Epithelial cell of umbilical artery (primary cell): ENCODE results near the gene ITGAX. TPM values are rescaled to one million over a fixed set of nuclear protein-coding genes. Genes with fewer than 3 reads are reported as not detected.

Source experiments
- total RNA-seq: library from RNA; depleted of rRNA; stranded (reverse); fragments of >200 nt; gene quantifications from 2 replicates; pipeline ENCODE4 v1.2.3, GENCODE V29; 2014

Gene ITGAX
- 0.76 and 1.3 TPM in 2 replicates for total RNA-seq

DNA sequence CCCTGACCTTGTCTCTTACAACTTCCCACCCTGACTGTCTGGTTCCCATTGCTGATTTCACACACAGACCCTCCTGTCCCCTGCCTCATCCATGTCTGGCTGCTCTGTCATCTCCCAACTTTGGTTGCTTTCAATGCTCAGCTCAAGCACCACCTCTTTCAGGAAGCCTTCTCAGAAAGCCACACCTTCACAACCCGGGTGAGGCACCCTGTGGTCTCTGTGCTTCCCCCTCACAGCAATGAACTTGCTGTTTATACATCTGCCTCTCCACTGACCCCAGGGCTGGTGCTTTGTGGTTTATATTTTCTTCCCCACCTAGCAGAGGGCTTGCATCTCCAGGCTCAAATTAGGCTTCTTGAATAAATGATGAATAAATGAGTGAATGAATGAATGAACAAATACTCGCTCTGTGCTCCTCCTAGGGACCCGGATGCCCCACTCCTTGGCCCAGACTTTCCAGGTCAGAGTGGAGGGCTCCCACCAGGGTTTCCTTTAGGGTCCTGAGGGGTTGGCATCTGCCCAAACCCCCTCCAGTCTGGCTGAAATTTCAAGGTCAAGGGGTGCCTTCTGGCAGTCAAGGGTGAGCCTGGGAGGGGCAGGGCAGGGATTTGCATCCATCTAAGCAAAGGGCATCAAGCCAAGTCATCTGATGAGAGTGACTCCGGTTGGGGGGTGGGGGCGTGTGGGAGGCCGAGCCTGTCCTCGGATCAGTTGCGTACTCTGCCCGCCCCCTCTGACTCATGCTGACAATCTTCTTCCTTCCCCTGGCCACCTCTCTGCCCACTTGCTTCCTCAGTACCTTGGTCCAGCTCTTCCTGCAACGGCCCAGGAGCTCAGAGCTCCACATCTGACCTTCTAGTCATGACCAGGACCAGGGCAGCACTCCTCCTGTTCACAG lies at the start of gene ITGAX:
ITGAX (plus strand) TSS at position 783 of the 898 bp plus-strand sequence; CDS start at position 862, 79 bp downstream.

DNA sequence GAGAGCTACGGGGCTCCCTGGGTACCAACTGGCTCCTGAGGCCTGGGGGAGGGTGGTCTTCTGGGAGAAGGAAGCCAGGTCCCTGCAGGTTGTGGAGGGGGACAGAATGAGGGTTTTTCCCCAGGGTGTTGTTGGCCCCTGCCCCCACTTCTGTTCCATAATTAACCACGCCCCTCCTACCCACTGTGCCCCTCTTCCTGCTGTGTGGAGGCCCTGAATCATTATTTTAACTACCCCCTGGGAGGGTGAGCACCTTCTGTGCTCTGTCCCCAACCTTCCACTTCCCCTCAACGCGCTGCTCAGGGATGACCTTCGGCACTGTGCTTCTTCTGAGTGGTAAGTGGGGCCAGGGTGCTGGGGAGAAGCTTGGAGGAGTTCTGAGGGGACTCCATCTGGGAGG lies 38.1 kb downstream of the ITGAX start, which contains the start of gene ITGAD:
ITGAD (plus strand) TSS at position 280 of the 400 bp plus-strand sequence; CDS start at position 306, 26 bp downstream.

DNA sequence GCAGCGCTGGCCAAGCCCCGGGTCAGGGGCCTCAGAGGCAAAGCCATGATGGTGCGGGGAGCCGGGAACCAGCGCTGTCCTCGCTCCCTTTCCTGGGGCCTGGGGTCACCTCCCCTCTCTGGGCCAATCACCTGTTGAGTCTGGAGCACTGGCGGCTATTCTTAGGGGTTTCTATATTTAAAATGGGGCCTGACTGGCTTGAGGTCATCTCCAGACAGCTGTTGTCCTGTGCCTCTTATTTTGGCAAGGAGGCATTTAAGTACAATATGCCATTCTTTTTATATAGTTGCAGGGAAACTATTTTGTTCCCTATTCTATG lies 73.3 kb downstream of the ITGAX start, which contains the start of gene COX6A2:
COX6A2 (minus strand) TSS at position 82 of the 319 bp plus-strand sequence; CDS start at position 47, 35 bp downstream.

Other genes with a start within 250 kb of the ITGAX start
- gene BCKDK, start 246.8 kb upstream of the ITGAX start, total RNA-seq: 15.6 and 15.7 TPM in 2 replicates
- gene KAT8, start 237.5 kb upstream of the ITGAX start, total RNA-seq: 32.8 and 37.7 TPM in 2 replicates
- gene PRSS8, start 219.4 kb upstream of the ITGAX start, total RNA-seq: not detected in 2 replicates
- gene PRSS36, start 205.1 kb upstream of the ITGAX start, total RNA-seq: 0.32 and 1.5 TPM in 2 replicates
- 59.9 and 74.4 TPM in 2 replicates for gene FUS, start 175.0 kb upstream of the ITGAX start, total RNA-seq
- 41.6 and 95.5 TPM in 2 replicates for gene PYCARD, start 152.4 kb upstream of the ITGAX start, total RNA-seq
- gene TRIM72, start 141.1 kb upstream of the ITGAX start, total RNA-seq: not detected in 2 replicates
- not detected in 2 replicates for gene PYDC1, start 138.0 kb upstream of the ITGAX start, total RNA-seq
- not detected in 2 replicates for gene ITGAM, start 95.2 kb upstream of the ITGAX start, total RNA-seq
- gene ITGAD, start 38.2 kb downstream of the ITGAX start, total RNA-seq: not detected in 2 replicates
- not detected in 2 replicates for gene COX6A2, start 73.2 kb downstream of the ITGAX start, total RNA-seq
- under 0.01 and 0.15 TPM in 2 replicates for gene ZNF843, start 87.6 kb downstream of the ITGAX start, total RNA-seq
- 10.9 and 13.0 TPM in 2 replicates for gene ARMC5, start 104.3 kb downstream of the ITGAX start, total RNA-seq
- 24.8 and 42.6 TPM in 2 replicates for gene TGFB1I1, start 117.0 kb downstream of the ITGAX start, total RNA-seq
- gene SLC5A2, start 127.9 kb downstream of the ITGAX start, total RNA-seq: not detected in 2 replicates
- 27.7 and 42.6 TPM in 2 replicates for gene RUSF1, start 153.2 kb downstream of the ITGAX start, total RNA-seq
- not detected in 2 replicates for gene AHSP, start 172.7 kb downstream of the ITGAX start, total RNA-seq